Activated B cell treated with CpG ODN at 0.5 μM for 24 hours (primary cell): Measurements from ENCODE around the gene DKKL1. TPM values are rescaled to one million over a fixed set of nuclear protein-coding genes. Genes with fewer than 3 reads are reported as not detected.

ENCODE experiments used
- ATAC-seq: fragments of 200-7000 bp; cut with Tn5 transposase; one replicate; pipeline ENCODE4 v1.10.0; 2021; ENCODE audit warnings: low read depth, mild to moderate bottlenecking, moderate library complexity
- CTCF ChIA-PET: fragments of 350-600 bp; sonication (Branson Sonifier 250); formaldehyde crosslinking; loops from one replicate; lab custom pipeline; 2021; ENCODE audit warnings: antibody characterized with exemption; lab: Charles Lee
- POLR2A ChIA-PET: fragments of 350-600 bp; sonication (Branson Sonifier 250); formaldehyde crosslinking; loops from one replicate; lab custom pipeline; 2021; ENCODE audit warnings: antibody characterized with exemption; lab: Charles Lee
- DNase-seq: peaks from one replicate; pipeline ENCODE4 v3.0.0; 2022
- H3K27ac Mint-ChIP-seq: one replicate; pipeline ENCODE4 v1.8.0; 2020; ENCODE audit warnings: mixed read lengths
- H3K27me3 Mint-ChIP-seq: one replicate; pipeline ENCODE4 v1.8.0; 2021; ENCODE audit warnings: mixed read lengths
- H3K36me3 Mint-ChIP-seq: one replicate; pipeline ENCODE4 v1.8.0; 2021; ENCODE audit warnings: low read depth, mixed read lengths
- H3K4me1 Mint-ChIP-seq: one replicate; pipeline ENCODE4 v1.8.0; 2021; ENCODE audit warnings: mixed read lengths
- H3K4me3 Mint-ChIP-seq: one replicate; pipeline ENCODE4 v1.8.0; 2020; ENCODE audit warnings: mild to moderate bottlenecking, mixed read lengths
- H3K9me3 Mint-ChIP-seq: one replicate; pipeline ENCODE4 v1.8.0; 2020; ENCODE audit warnings: mixed read lengths
- intact Hi-C: fragments of 100-400 bp; cut with micrococcal nuclease; formaldehyde crosslinking; loops from one replicate; pipeline ENCODE4 v1.15.1; 2024
- total RNA-seq: library from RNA; stranded (reverse); gene quantifications from 2 replicates; pipeline ENCODE4 v1.2.3, GENCODE V29; 2022
- TF ChIP-seq, protein P1 (sequence below): fragments of 200-600 bp; IDR thresholded peaks from one replicate; pipeline ENCODE4 v1.8.0; 2022; ENCODE audit warnings: antibody characterized with exemption, mild to moderate bottlenecking

The DKKL1 gene
- total RNA-seq, 1 donor from 2014 or later = 0.71 TPM

DNA sequence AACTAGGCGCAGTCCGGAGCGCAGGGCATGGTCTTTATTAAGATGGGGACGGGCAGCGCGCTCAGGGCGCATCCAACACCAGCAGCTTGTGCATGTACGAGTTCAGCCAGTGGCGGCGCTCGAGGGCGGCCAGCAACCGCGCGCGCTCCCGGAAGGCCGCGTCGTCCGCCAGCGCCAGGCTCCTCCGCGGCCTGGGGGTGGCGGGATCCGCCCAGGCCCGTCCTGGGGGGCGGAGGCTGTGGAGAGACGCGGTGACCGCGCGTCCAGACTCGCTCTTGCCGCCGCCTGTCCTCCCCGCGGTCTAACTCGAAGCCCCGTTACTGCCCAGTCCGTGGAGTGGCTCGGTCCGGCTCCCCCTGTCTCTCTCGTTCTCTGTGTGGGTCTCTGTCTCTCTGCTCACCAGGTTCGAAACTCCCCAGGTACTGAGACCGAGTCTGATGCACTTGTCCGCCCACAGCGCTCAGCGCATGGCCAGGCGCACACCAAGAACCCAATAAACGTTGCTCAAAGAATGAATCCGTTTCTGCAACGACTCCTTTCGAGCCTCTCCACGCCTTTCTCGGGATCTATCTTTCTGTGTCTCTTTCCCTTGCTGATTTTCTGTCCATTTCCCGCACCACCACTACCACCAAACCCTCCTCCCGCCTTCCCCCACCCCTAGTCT, 58.9 kb downstream of the DKKL1 start:
- Mint-ChIP-seq H3K27ac (no peak overlapping the region), H3K36me3 (no peaks in the 10 kb centered on the region), H3K27me3 (peaks cover 83% of the 10 kb centered on the region), H3K4me3 (peak overlapping the region; percentile 77), H3K4me1 (peaks cover 57% of the 10 kb centered on the region), H3K9me3 (no peaks in the 10 kb centered on the region)
- POLR2A ChIA-PET = interaction anchor here (0.5 to 0.8 kb wide), 2 partner anchors 29 to 428 kb away, joined by 3 read pairs; partner anchors contain the start of gene PIH1D1
- no peak for DNase-seq
- CTCF ChIA-PET = no interaction called here
- TF ChIP-seq, protein P1, sequence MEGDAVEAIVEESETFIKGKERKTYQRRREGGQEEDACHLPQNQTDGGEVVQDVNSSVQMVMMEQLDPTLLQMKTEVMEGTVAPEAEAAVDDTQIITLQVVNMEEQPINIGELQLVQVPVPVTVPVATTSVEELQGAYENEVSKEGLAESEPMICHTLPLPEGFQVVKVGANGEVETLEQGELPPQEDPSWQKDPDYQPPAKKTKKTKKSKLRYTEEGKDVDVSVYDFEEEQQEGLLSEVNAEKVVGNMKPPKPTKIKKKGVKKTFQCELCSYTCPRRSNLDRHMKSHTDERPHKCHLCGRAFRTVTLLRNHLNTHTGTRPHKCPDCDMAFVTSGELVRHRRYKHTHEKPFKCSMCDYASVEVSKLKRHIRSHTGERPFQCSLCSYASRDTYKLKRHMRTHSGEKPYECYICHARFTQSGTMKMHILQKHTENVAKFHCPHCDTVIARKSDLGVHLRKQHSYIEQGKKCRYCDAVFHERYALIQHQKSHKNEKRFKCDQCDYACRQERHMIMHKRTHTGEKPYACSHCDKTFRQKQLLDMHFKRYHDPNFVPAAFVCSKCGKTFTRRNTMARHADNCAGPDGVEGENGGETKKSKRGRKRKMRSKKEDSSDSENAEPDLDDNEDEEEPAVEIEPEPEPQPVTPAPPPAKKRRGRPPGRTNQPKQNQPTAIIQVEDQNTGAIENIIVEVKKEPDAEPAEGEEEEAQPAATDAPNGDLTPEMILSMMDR = no peak
- peak; percentile 46 for ATAC-seq
- intact Hi-C loops = loop anchor here (2.0 kb wide), 2 partner anchors 14 to 18 kb away; partner anchors contain the start of gene SLC17A7

DNA sequence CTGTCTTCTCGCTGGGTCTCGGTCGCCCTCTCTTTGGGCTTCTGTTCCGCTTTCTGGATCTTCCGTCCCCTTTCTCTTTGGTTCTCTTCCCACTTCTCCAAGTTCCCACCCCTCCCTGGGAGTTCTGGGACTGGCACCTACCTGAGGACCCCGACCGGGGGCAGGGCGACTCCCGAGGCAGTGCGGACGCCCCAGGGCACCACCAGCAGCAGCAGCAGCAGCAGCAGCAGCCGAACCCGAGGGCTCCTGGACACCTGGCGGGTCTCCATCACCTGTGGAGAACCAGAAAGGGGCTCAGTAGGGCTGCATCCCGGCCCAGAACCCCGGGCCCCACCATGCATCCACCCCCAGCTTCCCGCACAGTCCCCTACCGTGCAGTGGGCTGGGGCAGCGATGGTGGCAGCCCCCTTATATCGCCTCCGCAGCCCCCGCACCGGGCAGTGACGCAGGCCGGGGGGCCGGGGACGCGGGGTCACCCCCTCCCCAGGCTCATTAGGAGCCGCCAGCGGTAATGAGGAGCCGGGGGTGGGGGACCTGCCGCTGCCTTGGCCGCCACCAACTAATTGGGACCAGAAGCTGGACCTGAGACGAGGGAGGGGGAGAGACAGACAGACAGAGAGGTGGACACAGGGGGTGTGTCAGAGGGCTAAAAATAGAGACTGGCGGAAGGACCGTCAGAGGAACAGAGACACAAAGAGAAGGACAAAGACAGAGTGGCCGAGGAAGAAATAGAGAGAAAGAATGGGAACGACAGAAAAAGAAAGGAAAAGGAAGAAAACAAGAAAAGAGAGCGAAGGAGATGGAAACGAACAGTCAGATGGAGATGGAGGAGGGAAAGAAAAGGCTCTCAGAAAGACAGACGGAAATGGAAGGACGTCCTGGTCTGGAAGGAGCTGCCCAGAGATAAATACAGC, 59.7 kb downstream of the DKKL1 start, which contains the start of gene PTH2:
TSS of gene PTH2 (minus strand) at position 371 of the 914 bp plus-strand sequence. CDS start at position 269, 102 bp downstream.
- DNase-seq (no peak), ATAC-seq (peak; percentile 22)
- Mint-ChIP-seq H3K9me3 (no peaks in the 10 kb centered on the region), H3K36me3 (no peaks in the 10 kb centered on the region), H3K27me3 (peaks cover 83% of the 10 kb centered on the region), H3K4me3 (peak within 1 kb of the TSS; percentile 77), H3K4me1 (peaks cover 64% of the 10 kb centered on the region), H3K27ac (peak within 1 kb of the TSS; percentile 2)
- TF ChIP-seq, protein P1 = no peak
- ChIA-PET POLR2A (no interaction called here), CTCF (no interaction called here)
- intact Hi-C loops = loop anchor here (2.0 kb wide), 2 partner anchors 15 to 17 kb away; partner anchors contain the start of gene SLC17A7

DNA sequence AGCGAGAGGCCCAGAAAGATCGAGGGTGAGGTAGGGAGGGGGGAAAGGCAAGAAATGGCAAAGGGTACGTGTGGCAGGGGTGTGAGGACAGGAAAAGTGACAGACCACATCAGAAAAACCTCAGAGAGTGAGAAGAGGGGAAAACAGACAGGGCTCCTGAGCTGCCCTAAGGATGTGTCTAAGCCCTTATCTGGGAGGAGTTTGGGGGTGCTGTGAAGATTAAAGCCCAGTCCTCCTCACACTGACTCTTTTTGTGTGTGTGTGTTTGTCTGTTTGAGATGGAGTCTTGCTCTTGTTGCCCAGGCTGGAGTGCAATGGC, 60.3 kb downstream of the DKKL1 start:
- Mint-ChIP-seq H3K4me3 (peak overlapping the region; percentile 42), H3K36me3 (no peaks in the 10 kb centered on the region), H3K9me3 (no peaks in the 10 kb centered on the region), H3K27me3 (peaks cover 83% of the 10 kb centered on the region), H3K4me1 (peaks cover 70% of the 10 kb centered on the region), H3K27ac (peak overlapping the region; percentile 2)
- ChIA-PET POLR2A (no interaction called here), CTCF (no interaction called here)
- DNase-seq (no peak), ATAC-seq (no peak)
- TF ChIP-seq, protein P1 = no peak
- intact Hi-C loops = loop anchor here (2.0 kb wide), 2 partner anchors 15 to 17 kb away; partner anchors contain the start of gene SLC17A7

Other genes starting within 250 kb of the DKKL1 start
- 3.6 and 4.4 TPM in 2 replicates for gene LIN7B, start 249.5 kb upstream of the DKKL1 start, total RNA-seq
- gene C19orf73, start 244.7 kb upstream of the DKKL1 start, total RNA-seq = 0.98 and 1.0 TPM in 2 replicates
- gene PPFIA3, start 244.3 kb upstream of the DKKL1 start, total RNA-seq = 1.2 and 3.6 TPM in 2 replicates
- not detected in 2 replicates for gene HRC, start 208.5 kb upstream of the DKKL1 start, total RNA-seq
- gene TRPM4, start 206.1 kb upstream of the DKKL1 start, total RNA-seq = not detected in 2 replicates
- 14.8 and 19.3 TPM in 2 replicates for gene SLC6A16, start 38.7 kb upstream of the DKKL1 start, total RNA-seq
- gene CD37, start 28.5 kb upstream of the DKKL1 start, total RNA-seq = 1,587 and 1,688 TPM in 2 replicates
- gene TEAD2, start 1.5 kb upstream of the DKKL1 start, total RNA-seq = 5.3 TPM in 2 replicates
- gene KASH5, start 24.4 kb downstream of the DKKL1 start, total RNA-seq = 0.62 and 0.66 TPM in 2 replicates
- gene PTH2, start 59.6 kb downstream of the DKKL1 start, total RNA-seq = not detected in 2 replicates
- gene GFY, start 61.5 kb downstream of the DKKL1 start, total RNA-seq = not detected in 2 replicates
- 0.15 and 0.55 TPM in 2 replicates for gene SLC17A7, start 77.7 kb downstream of the DKKL1 start, total RNA-seq
- gene PIH1D1, start 87.9 kb downstream of the DKKL1 start, total RNA-seq = 110 and 111 TPM in 2 replicates
- 61.4 and 61.6 TPM in 2 replicates for gene ALDH16A1, start 89.3 kb downstream of the DKKL1 start, total RNA-seq
- 15.4 and 17.7 TPM in 2 replicates for gene FLT3LG, start 110.3 kb downstream of the DKKL1 start, total RNA-seq
- gene RPL13A, start 123.7 kb downstream of the DKKL1 start, total RNA-seq = 6,642 and 7,342 TPM in 2 replicates
- gene RPS11, start 132.6 kb downstream of the DKKL1 start, total RNA-seq = 3,758 and 4,733 TPM in 2 replicates
- gene FCGRT, start 148.8 kb downstream of the DKKL1 start, total RNA-seq = 17.4 and 18.8 TPM in 2 replicates
- gene RCN3, start 164.1 kb downstream of the DKKL1 start, total RNA-seq = 0.89 and 1.1 TPM in 2 replicates
- 49.9 and 54.8 TPM in 2 replicates for gene NOSIP, start 216.7 kb downstream of the DKKL1 start, total RNA-seq
- 1.8 and 2.2 TPM in 2 replicates for gene PRRG2, start 217.4 kb downstream of the DKKL1 start, total RNA-seq
- 37.1 and 42.1 TPM in 2 replicates for gene PRR12, start 227.3 kb downstream of the DKKL1 start, total RNA-seq